DMS153 treated with DMSO at 0.1 percent for 48 hours (cell line): ENCODE results near the gene NR1I3.
A peak's percentile ranks its signal among the peaks of the same experiment; 100 is the strongest.

Experiments used
- DNase-seq: peaks from one replicate; lab custom pipeline; 2025; ENCODE audit not compliant: unreplicated experiment; lab: John Stamatoyannopoulos, UW

The NR1I3 gene

GRCh38 chr1:161196521-161197451 lies 41.2 kb downstream of the NR1I3 start:
- no peak for DNase-seq

GRCh38 chr1:161196111-161196510 lies 41.9 kb downstream of the NR1I3 start:
- DNase-seq, result no peak

DNA sequence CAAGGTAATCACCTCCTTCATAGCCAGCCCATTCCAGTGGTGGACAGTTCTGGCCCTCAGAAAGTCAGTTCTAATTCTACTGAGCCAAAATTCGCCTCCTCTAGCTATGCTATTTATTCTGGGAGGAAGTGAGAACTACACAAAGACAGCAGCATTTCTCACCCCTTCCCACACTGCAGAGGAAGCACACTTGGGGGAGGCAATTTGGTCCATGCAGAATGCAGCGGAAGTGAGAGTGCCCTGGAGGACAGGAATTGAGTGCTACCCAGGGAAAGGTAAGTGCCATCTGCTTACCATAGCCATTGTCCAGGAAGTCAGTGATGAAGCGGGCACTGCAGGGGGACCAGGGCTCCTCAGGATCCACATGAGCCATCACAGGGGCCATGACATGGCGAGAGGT lies 42.8 kb downstream of the NR1I3 start:
- no peak for DNase-seq

DNA sequence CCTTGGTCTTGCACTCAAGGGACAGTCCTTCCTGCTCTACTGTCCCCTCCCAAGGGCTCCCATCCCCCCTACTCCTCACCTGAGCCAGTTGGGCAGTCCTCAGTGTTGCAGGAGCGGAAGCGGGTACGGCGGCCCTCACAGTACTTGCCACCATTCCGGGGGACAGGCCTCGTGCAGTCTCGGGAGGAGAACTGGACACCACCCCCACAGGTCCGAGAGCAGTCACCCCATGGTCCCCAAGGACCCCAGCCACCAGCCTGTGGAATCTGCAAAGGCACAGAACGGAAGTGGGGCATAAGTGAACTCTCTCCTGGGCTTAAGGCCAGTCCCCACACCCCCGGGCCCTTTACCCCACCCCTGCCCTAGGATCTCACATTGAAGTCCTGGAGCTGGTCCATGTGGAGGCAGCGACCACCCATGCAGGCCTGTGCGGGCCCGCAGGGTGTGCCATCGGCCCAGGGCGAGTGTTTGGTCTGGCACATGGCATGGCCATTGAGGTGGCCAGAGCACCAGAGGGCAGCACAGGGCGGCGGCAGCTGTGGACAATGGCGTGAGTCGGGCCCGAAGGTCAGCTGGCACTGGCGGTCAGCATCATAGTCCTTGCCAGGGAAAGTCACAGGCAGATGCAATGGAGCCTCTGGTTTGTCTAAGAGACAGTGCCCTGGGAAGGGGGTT lies 44.3 kb downstream of the NR1I3 start:
- DNase-seq, result no peak

DNA sequence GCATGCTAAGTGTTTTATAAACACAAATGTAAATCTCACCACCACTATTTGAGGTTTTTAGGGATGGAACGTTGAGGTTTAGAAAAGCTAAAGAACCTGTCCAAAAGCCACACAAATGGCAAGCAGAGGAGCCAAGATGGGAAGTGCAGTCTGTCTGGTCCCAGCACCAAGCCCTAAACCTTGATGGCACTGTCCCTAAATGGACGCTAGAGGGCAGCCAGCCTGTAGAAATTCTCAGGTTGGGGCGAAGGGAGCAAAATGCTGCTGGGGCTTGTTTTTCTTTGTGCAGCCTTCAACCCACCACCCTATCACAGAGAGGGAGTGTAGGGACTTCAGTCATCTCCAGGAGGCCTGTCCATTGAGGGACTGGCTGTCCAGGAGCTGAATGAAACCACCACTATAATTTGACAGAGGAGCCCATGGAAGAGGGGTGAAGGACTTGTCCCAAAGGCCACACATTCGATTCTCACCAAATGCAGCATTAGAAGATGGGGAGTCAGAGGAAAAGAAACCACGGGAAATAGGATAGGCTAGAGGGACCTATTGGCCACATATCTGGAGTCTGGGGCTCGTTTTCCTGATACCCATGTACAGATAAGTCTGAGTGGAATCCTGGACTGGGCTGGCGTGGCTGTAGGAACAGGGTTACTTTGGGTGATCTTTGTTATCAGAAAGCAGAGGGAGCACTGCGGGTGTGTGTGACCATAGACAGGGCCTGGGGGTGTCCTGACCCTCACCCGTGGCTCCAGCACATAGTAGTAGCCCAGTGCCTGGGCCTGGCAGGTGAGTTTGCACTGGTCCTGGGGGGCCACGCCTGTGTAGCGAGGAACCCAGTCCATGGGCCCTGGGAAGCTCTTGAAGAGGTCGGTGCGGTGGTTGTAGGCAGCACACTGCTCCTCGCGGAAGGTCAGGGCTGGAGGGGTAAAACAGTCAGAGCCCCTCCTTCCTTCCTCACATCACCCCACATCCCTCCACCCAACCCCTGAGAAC lies 45.2 kb downstream of the NR1I3 start:
- DNase-seq, result peak; percentile 81

DNA sequence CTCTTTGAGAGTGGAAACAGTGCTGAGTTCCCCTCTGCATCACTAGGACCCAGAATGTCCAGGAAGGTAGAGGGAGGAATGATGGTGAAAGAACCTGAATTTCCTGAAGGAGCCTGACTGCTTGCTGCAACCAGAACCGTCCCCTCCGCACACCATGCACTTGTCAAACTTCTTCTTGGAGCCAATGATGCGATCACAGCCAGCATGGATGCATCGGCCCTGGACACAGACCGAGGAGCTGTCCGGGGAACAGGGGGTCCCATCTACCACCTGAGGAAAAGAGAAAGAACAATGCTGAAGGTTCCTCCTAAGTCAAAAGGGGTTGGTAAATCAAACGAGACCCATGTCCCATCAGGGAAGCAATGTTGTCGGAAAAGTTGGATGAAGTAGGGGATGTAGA lies 46.0 kb downstream of the NR1I3 start:
- DNase-seq, result no peak

- DNase-seq, result no peak
Observed at GRCh38 chr1:161190962-161191521, 47.0 kb downstream of the NR1I3 start.

GRCh38 chr1:161189036-161189435 lies 49.0 kb downstream of the NR1I3 start:
- DNase-seq, result no peak

DNA sequence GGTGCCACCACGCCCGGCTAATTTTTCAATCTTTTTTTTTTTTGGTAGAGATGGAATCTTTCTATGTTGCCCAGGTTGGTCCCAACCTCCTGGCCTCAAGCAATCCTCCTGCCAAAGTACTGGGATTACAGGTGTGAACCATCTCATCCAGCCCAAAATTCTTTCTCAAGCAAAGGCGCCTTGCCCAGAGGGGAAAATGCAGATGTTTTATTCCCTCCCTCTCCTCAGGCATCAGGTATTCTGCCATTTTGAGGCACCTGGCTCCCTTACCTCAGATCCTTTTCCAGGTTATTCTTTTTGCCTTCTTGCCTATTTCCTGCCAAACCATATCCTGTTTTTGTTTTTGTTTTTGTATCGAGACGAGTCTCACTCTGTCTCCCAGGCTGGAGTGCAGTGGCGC lies 49.6 kb downstream of the NR1I3 start:
- DNase-seq, result no peak

GRCh38 chr1:161187311-161187710 lies 50.7 kb downstream of the NR1I3 start:
- DNase-seq, result no peak

- no peak for DNase-seq
Observed at GRCh38 chr1:161185732-161186311, 52.2 kb downstream of the NR1I3 start.

DNA sequence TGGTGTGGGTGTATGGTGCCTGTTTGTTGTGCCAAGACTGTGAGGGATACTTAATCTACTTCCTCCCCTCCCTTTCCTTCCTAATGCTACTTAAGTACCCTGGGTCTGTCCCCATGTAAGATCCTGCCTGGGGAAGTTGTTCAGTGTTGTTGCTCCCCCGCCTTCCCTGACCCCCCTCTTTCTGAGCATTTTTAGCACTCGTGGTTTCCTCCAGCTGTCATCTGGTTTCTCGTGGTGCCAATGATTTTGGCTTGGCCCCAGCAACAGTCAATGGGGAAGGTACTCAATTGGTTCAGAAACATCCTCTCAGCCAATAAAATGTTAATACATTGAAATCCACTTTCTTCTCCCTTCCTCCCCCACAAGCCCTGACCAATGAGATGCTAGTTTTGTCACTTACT lies 52.7 kb downstream of the NR1I3 start:
- no peak for DNase-seq

GRCh38 chr1:161182214-161182613 lies 55.8 kb downstream of the NR1I3 start:
- DNase-seq, result no peak

DNA sequence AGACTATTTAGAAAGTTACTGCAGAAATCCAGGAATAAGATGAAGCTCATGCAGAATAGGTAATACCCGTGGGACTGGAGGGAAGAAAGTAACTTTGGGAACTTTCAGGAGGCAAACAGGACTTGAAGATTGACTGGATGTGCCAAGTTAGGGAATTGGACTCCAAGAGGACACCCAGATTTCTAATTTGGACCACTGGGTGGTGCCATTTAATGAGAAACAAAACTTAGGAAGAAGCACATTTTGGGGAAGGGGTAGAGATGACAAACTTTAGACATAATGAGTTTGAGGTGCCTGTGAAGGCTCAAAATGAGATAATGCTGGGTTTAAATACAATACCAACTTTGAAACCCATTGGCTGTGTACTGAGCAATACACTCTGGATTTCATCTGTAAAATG lies 57.4 kb downstream of the NR1I3 start:
- DNase-seq, result no peak

DNA sequence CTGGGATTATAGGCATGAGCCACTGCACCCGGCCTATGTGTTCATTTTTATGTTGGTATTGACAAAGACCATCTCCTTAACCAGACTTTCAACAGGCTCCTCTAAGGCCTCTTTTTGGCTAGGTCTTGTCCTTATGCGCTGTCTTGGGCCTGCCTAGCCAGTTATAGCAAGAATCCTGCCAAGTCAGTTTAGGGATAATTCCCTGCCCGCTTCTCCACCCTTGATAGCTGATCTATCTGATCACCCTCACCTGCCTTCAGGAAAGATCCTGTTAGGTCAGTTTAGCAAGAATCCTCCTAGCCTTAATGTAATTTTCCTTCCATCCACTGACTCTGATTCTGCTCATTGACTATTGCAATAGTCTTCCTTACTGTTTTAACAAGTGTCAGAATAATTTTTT lies 58.3 kb downstream of the NR1I3 start:
- DNase-seq, result no peak
